ENCODE data around the gene RBM47.
A peak's percentile ranks its signal among the peaks of the same experiment; 100 is the strongest.
"Not testable (repeated sequence)": the region's sequence is repeated elsewhere in the genome, so short reads cannot be mapped to it uniquely, and the experiment has no call there.

RBM47 gene

DNA sequence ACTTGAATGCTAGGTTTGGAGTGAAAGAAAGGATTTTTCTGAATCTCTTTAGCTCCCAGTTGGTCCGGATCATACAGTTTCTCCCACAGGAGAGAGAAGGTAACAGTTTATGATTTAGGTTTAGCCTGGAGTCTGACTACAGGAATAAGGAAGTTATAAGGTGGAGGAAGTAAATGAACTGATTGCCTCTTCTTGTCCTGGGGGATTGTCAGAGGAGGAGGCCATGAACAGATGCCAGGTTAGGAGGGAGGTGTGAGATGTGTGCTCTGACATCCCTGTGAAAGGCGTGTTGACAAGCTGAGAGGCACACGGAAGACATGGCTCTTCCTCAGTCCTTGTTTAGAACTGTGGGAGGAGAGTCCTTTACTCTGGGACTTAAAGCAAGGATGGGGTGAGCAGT, 230.1 kb downstream of the RBM47 start:
- DNase-seq, result no peak

DNA sequence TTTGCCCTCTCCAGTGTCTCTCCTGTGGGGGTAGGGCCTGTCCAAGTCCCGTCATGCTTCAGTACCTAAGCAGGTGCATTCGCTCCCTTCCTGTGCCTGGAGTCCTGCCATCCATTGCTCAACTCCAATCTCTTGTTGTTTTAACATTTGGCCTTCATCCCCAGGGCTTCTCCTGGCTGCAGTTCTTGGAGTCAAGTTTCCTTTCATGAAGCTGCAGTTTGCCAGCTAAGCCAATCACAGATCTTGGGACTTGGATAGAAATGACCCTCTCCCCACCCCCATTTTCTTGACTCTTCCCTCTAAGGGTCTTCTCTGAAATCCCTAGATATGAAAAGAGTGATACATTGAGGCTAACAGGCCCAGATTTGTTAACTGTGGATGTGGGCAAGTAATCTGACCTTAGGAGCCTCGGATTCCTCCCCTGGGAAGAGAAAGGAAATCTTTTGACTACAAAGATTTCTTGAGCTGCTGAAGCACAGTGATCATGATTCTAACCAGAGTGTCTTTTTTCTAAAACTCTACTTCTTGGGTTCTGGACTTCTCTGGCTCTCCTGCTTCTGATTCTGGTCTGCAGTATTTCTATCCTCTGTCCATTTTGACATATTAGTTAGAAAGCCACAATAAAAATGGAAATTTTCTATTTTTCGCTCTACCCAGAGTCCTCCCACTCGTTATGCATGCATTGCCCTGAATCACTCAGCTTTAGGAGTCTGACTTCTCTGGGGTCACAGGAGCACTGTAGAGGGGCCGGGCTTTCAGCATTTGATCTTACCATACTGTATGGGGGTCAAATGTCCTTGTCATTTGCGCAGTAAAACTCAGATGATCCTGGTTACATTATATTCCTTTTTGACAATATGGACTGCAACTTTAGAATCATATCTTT, 233.5 kb downstream of the RBM47 start:
- no peak for DNase-seq

DNA sequence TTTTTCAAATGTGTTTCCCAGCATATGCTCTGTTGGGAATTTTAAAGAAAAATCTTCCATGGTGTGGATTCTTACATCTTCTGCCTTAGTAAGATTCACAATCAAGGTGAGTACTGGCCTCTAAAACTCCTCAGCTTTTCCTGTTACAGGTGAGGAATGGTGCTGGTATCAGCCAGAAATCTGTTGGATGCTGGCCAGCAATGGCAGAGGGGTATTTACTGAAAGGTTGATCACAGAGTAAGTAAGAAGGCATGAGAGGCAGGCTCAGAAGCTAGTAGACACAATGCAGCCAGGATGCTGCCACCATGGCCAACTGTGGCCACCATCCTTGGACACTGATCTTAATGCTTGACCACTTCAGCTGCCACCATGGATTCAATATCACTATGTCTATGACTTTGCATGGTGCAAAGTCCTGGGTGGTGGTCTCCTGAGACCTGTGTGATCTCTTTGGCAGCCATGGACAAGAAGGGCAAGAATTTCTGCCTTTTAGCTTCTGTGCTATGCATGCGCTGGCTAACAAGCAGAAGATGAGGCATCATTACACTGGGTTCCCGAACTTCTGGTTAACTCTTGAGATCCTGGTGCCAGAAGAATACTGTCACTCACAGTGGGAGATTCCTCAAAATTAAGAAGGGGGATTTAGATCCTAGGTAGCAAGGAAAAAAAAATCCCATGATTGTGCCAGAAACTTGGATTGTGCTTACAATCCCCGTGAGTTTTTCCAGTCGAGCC, 234.3 kb downstream of the RBM47 start:
- DNase-seq, result no peak

DNA sequence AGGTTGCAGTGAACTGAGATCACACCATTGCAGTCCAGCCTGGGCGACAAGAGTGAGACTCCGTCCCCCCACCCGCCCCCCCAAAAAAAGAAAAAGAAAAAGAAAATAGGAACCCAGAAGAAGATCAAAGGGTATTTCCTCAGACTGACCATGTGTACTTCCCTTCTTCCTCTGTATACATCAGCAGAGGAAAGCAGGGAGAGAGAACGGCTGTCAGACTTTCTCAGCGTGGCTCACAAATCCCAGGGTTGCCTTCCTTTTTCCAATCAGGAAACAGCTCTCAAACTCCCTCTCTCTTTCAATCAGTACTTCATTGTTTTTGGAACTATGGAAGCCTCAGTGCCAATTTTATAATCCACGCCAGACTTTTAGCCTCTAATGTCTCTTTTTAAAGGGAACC, 235.4 kb downstream of the RBM47 start:
- peak; percentile 24 for DNase-seq

DNA sequence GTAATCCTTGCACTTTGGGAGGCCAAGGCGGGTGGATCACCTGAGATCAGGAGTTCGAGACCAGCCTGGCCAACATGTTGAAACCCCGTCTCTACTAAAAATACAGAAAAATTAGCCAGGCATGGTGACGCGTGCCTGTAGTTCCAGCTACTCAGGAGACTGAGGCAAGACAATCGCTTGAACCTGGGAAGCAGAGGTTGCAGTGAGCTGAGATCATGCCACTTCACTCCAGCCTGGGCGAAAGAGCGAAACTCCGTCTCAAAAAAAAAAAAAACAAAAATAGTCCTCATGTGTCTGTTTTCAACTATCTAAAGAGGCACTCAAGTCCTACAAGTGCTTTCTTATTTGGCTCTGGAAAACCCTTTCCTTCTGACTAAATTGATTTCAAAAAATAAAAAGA, 237.4 kb downstream of the RBM47 start:
- not testable (repeated sequence) for DNase-seq

DNA sequence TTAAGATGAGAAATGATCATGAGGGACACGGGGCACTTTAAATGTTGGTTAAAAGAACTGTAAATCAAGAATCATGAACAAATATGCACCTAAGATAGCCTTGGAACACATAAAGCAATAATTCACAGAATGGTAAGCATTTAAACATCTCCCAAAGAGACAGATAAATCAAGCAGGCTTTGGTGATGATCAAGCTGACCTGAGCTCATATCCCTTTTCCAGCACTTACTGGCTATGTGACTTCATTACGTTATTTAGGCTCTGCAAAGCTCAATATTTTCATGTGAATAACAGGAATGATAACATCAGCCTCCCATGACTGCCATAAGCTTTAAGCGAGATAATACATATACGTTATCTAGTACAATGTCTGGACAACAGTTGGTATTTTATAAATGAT, 239.7 kb downstream of the RBM47 start:
- DNase-seq, result no peak

DNA sequence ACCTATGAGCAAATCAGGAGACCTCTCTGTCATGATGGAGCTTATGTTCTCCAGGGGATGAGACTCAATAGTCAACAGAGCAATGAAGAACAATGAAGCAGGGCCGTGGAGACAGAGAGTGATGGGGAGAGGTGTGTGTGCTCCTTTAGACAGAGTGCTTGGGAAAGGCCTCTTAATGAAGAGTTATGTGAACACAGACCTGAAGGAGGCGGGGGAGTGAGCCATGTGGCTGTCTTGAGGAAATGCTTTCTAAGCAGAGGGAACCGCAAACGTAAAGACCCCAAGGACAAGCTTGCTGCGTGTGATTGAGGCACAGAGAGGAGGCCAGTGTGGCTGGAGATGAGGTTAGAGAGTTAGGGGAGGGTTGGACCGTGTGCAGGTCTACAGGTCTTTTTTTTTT, 241.4 kb downstream of the RBM47 start:
- no peak for DNase-seq

DNA sequence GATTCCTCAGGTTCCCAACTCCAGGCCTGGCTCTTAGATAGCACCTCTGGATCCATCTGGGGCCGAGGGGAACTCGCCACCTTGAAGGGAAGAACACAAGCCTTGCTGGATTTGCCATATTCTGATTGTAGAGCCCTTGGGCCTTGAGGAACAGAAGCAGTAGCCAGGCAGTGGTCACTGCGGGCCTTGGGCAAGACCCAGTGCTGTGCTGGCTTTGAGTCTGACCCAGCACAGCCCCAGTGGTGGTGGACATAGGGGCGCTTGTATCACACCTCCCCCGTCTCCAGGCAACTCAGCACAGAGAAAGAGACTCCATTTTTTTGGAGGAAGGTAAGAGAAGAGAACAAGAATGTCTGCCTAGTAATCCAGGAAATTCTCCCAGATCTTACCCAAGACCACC, 249.0 kb downstream of the RBM47 start:
- no peak for DNase-seq

DNA sequence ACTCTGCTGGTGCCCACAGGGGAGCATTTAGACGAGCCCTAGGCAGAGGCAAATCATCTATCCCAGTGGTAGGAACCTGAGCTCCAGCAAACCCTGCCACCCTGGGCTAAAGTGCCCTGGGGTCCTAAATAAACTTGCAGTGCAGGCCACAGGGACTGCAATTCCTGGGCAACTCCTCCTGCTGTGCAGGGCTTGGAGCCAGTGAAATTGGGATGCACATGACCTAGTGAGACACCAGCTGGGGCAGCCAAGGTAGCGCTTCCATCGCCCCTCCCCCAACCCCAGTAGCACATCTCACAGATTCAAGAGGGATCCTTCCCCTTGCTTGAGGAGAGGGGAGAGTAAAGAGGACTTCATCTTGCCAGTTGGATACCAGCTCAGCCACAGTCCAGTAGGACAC, 250.4 kb downstream of the RBM47 start:
- no peak for DNase-seq

DNA sequence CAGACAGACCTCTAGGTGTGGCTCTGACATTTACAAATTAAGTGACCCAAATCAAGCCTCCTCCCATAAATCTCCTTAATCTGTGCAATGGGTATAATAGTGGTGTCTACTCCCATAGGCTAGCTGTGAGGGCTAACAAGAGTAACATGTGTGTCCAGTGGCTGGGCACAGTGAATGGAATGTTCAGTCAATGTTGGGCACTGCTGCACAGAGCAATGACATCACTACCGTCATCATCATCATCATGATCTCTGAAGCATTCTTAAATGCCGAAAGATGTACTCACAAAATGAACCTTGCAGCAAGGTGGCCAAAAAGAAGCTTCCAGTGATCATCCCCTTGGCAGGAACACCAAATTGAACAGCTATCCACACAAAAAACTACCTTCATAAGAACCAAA, 251.0 kb downstream of the RBM47 start:
- DNase-seq, result no peak

DNA sequence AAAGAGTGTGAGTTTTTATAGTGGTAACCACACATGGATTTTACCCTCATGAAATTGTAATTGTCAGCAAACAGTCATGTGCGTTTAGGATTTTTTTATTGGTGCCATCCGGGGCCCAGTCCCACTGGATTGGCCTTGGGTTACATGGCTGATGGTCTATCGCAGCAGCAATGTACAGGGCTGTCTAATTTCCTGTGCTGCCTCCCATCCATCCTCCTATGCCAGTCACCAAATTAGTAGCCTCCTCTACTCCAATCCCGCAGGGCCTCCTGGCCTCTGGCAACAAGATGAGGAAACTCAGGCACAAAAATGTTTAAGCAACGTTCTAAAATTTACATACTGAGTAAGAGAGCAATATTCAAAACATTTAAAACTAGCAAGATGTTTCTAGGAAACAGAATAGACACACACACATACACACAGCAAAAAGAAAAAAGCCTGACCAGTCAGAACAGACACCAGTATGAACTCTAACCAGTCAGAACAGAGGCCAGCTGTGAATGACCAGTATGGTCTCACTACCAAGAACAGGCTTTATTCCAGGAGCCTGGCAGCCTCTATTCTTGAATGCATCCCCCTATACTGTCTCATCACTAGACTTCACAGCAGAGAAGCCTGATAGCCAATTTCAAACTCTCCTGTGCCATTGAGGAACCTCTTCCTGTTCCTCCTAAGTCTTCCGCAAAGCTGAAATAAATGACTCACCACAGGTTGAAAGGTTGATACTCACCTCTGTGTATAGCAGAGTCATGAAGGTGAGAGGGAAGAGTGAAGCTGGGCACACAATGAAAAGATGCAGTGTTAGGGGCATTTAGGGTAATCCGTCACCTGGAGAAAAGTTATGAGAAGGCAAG, 251.9 kb downstream of the RBM47 start:
- no peak for DNase-seq

DNA sequence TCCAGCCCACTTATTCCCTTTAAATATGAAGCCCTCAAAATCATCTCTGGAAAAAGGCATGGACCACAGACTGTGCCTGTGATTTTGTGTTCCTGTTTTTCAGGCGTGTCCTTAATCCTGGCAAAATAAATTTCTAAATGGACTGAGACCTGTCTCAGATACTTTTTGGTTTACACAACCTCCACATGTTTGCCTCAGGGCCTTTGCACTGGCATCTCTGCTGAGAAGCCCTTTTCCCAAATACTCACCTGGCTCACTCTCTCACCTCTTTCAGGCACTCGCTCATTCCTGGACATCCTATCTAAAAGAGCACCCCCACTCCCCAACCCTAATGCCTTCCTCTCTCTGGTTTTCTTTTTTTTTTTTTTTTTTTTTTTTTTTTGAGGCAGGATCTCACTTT, 254.0 kb downstream of the RBM47 start:
- DNase-seq, result no peak

DNA sequence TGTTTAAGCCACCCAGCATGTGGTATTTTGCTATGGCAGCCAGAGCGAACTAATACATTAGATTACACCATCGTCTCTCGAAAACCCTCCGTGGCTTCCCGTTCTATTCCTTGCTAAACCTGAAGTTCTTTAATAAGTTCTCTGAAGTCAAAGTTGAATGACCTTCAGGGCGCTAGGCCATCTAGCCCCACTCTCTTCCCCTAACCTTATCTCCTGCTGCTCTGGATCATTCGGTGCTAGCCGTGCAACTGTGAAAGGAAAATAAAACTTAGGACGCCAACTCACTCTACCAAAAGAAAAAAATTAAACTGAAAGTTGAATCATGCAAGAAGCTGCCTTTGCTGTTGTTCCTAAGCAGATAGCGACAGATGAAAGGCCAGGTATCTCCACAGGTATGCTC, 254.6 kb downstream of the RBM47 start:
- DNase-seq, result no peak

DNA sequence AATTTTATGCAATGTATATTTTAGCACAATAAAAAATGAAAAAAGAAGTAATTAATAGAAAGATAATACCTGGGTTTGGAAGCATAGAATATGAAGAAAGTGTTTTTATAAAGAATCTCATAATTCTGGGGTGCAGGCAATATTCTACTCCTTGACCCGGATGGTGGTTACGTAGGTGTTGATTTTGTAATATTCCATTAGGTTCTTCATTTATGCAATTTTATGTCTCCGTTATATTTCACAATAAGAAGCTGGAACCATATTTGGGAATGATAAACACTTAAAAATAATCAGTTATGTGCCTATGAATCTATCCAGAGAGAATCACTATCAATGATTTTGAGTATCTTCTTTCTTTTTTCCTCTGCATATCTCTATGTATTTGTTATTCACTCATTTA, 256.0 kb downstream of the RBM47 start:
- DNase-seq, result no peak

All from suppressor macrophage treated with lipopolysaccharide for 4 hours (primary cell).